A549 (cell line): ENCODE data around the gene NPFFR1. TPM values are rescaled to one million over a fixed set of nuclear protein-coding genes. Genes with fewer than 3 reads are reported as not detected.

Experiments
- ATAC-seq, 2 experiments: fragments of 200-7000 bp in 1 of 2; fragments of >200 bp in 1 of 2; cut with Nextera tagmentation in 1 of 2; cut with Tn5 transposase in 1 of 2; 3 replicates each; pipeline versions ENCODE4 v1.8.0 to v1.9.1; 2018 to 2020; ENCODE audit warnings: mild to moderate bottlenecking in 1 of 2, moderate library complexity in 1 of 2
- CTCF ChIA-PET: fragments of 300-600 bp; sonication (Branson Sonifier 250); formaldehyde crosslinking; extraction: SDS; loops from one replicate; lab custom pipeline; 2021; ENCODE audit warnings: antibody characterized with exemption, inconsistent platforms; lab: Yijun Ruan, JAX
- POLR2A ChIA-PET: fragments of 350-600 bp; formaldehyde crosslinking; extraction: SDS; loops from one replicate; lab custom pipeline; 2021; ENCODE audit warnings: antibody characterized with exemption, inconsistent platforms; lab: Yijun Ruan, JAX
- DNase-seq, 2 experiments: peaks; one replicate each; pipeline versions ENCODE4 v3.0.0 to v3.0.0-alpha.2; 2011 to 2016; ENCODE audit warnings: low read depth in 1 of 2, low spot score in 1 of 2
- FAIRE-seq: peaks from 2 replicates; lab custom pipeline; 2011; peaks lifted over from hg19 to GRCh38; lab: Jason Lieb, UNC
- H3K27ac ChIP-seq, 2 experiments: fragments of >200 bp; sonication (Bioruptor Twin); formaldehyde crosslinking; 3 replicates each; pipeline ENCODE4 v1.5.1; 2016 to 2017
- H3K4me1 ChIP-seq: fragments of >200 bp; sonication (Bioruptor Twin); formaldehyde crosslinking; 3 replicates; pipeline ENCODE4 v1.6.1; 2016
- H3K4me2 ChIP-seq: fragments of >200 bp; sonication (Bioruptor Twin); formaldehyde crosslinking; 3 replicates; pipeline ENCODE4 v1.6.1; 2016
- H3K4me3 ChIP-seq: fragments of >200 bp; sonication (Bioruptor Twin); formaldehyde crosslinking; 3 replicates; pipeline ENCODE4 v1.5.1; 2016
- H3K9me3 ChIP-seq: fragments of >200 bp; sonication (Bioruptor Twin); formaldehyde crosslinking; 3 replicates; pipeline ENCODE4 v1.6.1; 2016
- ATOH8 ChIP-seq: fragments of 250-450 bp; sonication (Bioruptor Pico); IDR thresholded peaks from 2 replicates; pipeline ENCODE4 v1.5.0; 2020; ENCODE audit warnings: low read depth, mild to moderate bottlenecking, moderate library complexity
- BCL3 ChIP-seq: fragments of >200 bp; sonication (Bioruptor Twin); formaldehyde crosslinking; IDR thresholded peaks from 3 replicates; pipeline ENCODE4 v1.6.1; 2016
- CBX2 ChIP-seq: fragments of 200-600 bp; sonication (generic); IDR thresholded peaks from 2 replicates; pipeline ENCODE4 v1.6.1; 2016; ENCODE audit warnings: low read depth, mild to moderate bottlenecking, borderline replicate concordance
- CEBPB ChIP-seq, 2 experiments: fragments of >200 bp in 1 of 2; sonication (Bioruptor Twin) in 1 of 2; formaldehyde crosslinking in 1 of 2; IDR thresholded peaks; 2 replicates each; pipeline ENCODE4 v1.6.1; 2012 to 2016
- CHD4 ChIP-seq: fragments of 200-600 bp; sonication (generic); IDR thresholded peaks from 2 replicates; pipeline ENCODE4 v1.6.1; 2016; ENCODE audit warnings: antibody characterized with exemption, mild to moderate bottlenecking, borderline replicate concordance
- EHF ChIP-seq: fragments of 250-450 bp; sonication (Bioruptor Pico); IDR thresholded peaks from 2 replicates; pipeline ENCODE4 v1.5.0; 2020; ENCODE audit warnings: mild to moderate bottlenecking
- EHMT2 ChIP-seq: fragments of 200-600 bp; sonication (generic); IDR thresholded peaks from 2 replicates; pipeline ENCODE4 v1.6.1; 2016; ENCODE audit warnings: antibody characterized with exemption, low read depth, mild to moderate bottlenecking, moderate library complexity
- ELK1 ChIP-seq: fragments of 150-350 bp; IDR thresholded peaks from 2 replicates; pipeline ENCODE4 v1.6.1; 2014; ENCODE audit warnings: low read depth, mild to moderate bottlenecking, low read length
- FOSB ChIP-seq: fragments of 250-450 bp; sonication (Bioruptor Pico); IDR thresholded peaks from 2 replicates; pipeline ENCODE4 v1.5.0; 2020; ENCODE audit warnings: mild to moderate bottlenecking, moderate library complexity
- FOXS1 ChIP-seq: fragments of 250-450 bp; sonication (Bioruptor Pico); IDR thresholded peaks from 2 replicates; pipeline ENCODE4 v1.5.0; 2020; ENCODE audit warnings: mild to moderate bottlenecking, moderate library complexity
- GATA3 ChIP-seq: IDR thresholded peaks from 2 replicates; pipeline ENCODE4 v1.6.1; 2012; ENCODE audit warnings: borderline replicate concordance
- HDAC2 ChIP-seq: fragments of 200-600 bp; sonication (generic); IDR thresholded peaks from 2 replicates; pipeline ENCODE4 v1.6.1; 2016
- HOXA7 ChIP-seq: fragments of 250-450 bp; sonication (Bioruptor Pico); IDR thresholded peaks from 2 replicates; pipeline ENCODE4 v1.5.0; 2020; ENCODE audit warnings: mild to moderate bottlenecking, moderate library complexity
- NFE2L2 ChIP-seq: fragments of 150-350 bp; conservative IDR thresholded peaks from 2 replicates; pipeline ENCODE4 v1.6.1; 2014; ENCODE audit warnings: low read length
- NR3C1 ChIP-seq: fragments of >200 bp; sonication (Bioruptor Twin); formaldehyde crosslinking; IDR thresholded peaks from 3 replicates; pipeline ENCODE4 v1.6.1; 2017
- PBX3 ChIP-seq: IDR thresholded peaks from 2 replicates; pipeline ENCODE4 v1.6.1; 2012
- POLR2A ChIP-seq: IDR thresholded peaks from 2 replicates; pipeline ENCODE4 v1.6.1; 2012; ENCODE audit warnings: mild to moderate bottlenecking, low read length
- RAD21 ChIP-seq, 2 experiments: fragments of >200 bp in 1 of 2; sonication (Bioruptor Twin) in 1 of 2; formaldehyde crosslinking in 1 of 2; IDR thresholded peaks in 1 of 2; conservative IDR thresholded peaks in 1 of 2; 2 replicates in 1 of 2; 3 replicates in 1 of 2; pipeline ENCODE4 v1.6.1; 2012 to 2018; ENCODE audit warnings: inconsistent platforms in 1 of 2
- SMC3 ChIP-seq: fragments of >200 bp; sonication (Bioruptor Twin); formaldehyde crosslinking; IDR thresholded peaks from 3 replicates; pipeline ENCODE4 v1.6.1; 2018; ENCODE audit warnings: inconsistent platforms
- SREBF2 ChIP-seq: fragments of 450-650 bp; IDR thresholded peaks from 2 replicates; pipeline ENCODE4 v1.6.1; 2014; ENCODE audit warnings: mild to moderate bottlenecking, moderate library complexity
- ZC3H11A ChIP-seq: fragments of 450-650 bp; IDR thresholded peaks from 2 replicates; pipeline ENCODE4 v1.6.1; 2014; ENCODE audit warnings: antibody characterized with exemption, mild to moderate bottlenecking
- ZFP36 ChIP-seq: fragments of 450-650 bp; IDR thresholded peaks from 2 replicates; pipeline ENCODE4 v1.6.1; 2014; ENCODE audit warnings: borderline replicate concordance; ENCODE audit not compliant: partially characterized antibody
- ZSCAN20 ChIP-seq: fragments of 250-450 bp; sonication (Bioruptor Pico); IDR thresholded peaks from 2 replicates; pipeline ENCODE4 v1.8.0; 2022; ENCODE audit warnings: mild to moderate bottlenecking, moderate library complexity
- WGBS: methylation state at CpG from one replicate; pipeline ENCODE4 v1.1.6; 2017; ENCODE audit errors: missing lambda C conversion rate; 5-methylcytosine and 5-hydroxymethylcytosine counted together
- polyA plus RNA-seq, 4 experiments: library from polyadenylated mRNA; depleted of rRNA in 3 of 4; stranded (reverse); fragments of >200 nt; fragmentation: RNase III in 1 of 4; extraction: RNeasy Plus Mini Kit Qiagen cat#74134 plus additional on column Dnase treatment in 1 of 4; gene quantifications; 2 replicates in 3 of 4; 3 replicates in 1 of 4; pipeline ENCODE4 v1.2.3, GENCODE V29; 2011 to 2017

NPFFR1 gene
- polyA plus RNA-seq, 2 of the 4 experiments (the other 2 are of a cell fraction), result not detected

- TF ChIP-seq NR3C1, result no peak
- no peak for TF ChIP-seq HDAC2
- no peak for TF ChIP-seq POLR2A
- TF ChIP-seq ZFP36, result no peak
- TF ChIP-seq CEBPB (IDR thresholded peaks at IDR 0.05), result no peak
- no peak for TF ChIP-seq BCL3
- no peak for TF ChIP-seq GATA3
- no peak for TF ChIP-seq CBX2
- no peak for TF ChIP-seq PBX3
- TF ChIP-seq, all 56 proteins: peak for 0
- DNase-seq (no peak), FAIRE-seq (no peak), ATAC-seq (no peak)
- Histone ChIP-seq H3K4me1 (peaks cover 8% of the 10 kb centered on the region; the same call in 2 of the 3 replicates), H3K4me3 (no peak overlapping the region), H3K4me2 (no peak overlapping the region), H3K27ac (no peak overlapping the region), H3K9me3 (no peaks in the 10 kb centered on the region)
- WGBS, result 84% methylated on average over 3 of the region's 3 CpGs
- ChIA-PET POLR2A (no interaction called here), CTCF (interaction anchor here (0.7 to 1.5 kb wide), 3 partner anchors 28 to 127 kb away, joined by 3 to 4 read pairs (median 3); no protein-coding TSS in a partner anchor)
Measured at GRCh38 chr10:70295321-70295720, 11.5 kb upstream of the NPFFR1 start.

DNA sequence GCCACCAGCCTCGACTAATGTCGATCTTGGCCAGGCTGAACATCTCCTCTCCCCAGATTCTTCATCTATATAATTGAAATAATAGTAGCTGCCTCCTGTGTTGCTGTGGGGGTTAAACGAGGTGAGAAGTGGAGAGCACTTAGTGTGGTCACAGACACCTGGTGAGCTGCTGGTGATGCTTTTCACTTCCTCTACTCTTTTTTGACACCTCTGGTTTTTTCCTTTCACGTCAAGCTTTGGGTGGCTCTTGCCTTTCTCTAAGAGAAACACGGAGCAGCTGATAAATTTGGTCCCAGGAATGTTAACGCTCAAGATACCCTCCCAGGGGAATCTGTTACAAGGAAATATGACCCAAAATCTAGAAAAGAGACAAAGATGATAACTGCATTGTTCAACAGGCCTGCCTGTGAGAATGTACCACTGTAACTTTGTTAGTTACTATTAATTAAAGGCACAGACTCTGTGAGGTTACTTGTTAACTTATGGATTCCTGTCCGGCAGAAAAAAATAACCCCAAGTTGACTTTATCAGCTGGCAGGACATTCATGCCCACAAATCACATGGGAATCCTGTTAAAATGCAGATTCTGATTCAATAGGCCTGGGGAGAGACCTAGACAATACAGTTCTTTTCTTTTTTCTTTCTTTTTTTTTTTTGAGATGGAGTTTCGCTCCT is 9.5 kb upstream of the NPFFR1 start:
- no peak for DNase-seq
- FAIRE-seq, result no peak
- H3K4me1 ChIP-seq, result peaks cover 10% of the 10 kb centered on the region; the same call in 2 of the 3 replicates
- no peaks in the 10 kb centered on the region for H3K9me3 ChIP-seq
- H3K4me3 ChIP-seq, result no peak overlapping the region
- POLR2A ChIA-PET, result no interaction called here
- CTCF ChIA-PET, result interaction anchor here (0.7 to 1.9 kb wide), 9 partner anchors 11 to 566 kb away, joined by 3 to 6 read pairs (median 4); no protein-coding TSS in a partner anchor
- ATAC-seq, result no peak
- 70% methylated on average over 8 of the region's 8 CpGs for WGBS
- H3K27ac ChIP-seq, result no peak overlapping the region
- no peak overlapping the region for H3K4me2 ChIP-seq
- TF ChIP-seq FOSB (CRISPR knock-in tag) (no peak), HOXA7 (no peak), CEBPB (IDR thresholded peaks at IDR 0.05) (no peak), ZSCAN20 (CRISPR knock-in tag) (no peak), NFE2L2 (no peak), EHF (no peak), HDAC2 (no peak), ATOH8 (CRISPR knock-in tag) (no peak), CHD4 (no peak), EHMT2 (no peak), SREBF2 (no peak), FOXS1 (no peak), SMC3 (no peak), RAD21 (conservative IDR thresholded peaks at IDR 0.05 in 1 of 2, IDR thresholded peaks at IDR 0.05 in 1 of 2) (no peak), ZC3H11A (no peak), ELK1 (no peak)
- TF ChIP-seq, all 56 proteins: peak for 0
